Activated CD8-positive, alpha-beta T cell treated with anti-CD3 and anti-CD28 coated beads for 36 hours (primary cell): ENCODE measurements around the gene EIF4E1B. TPM values are rescaled to one million over a fixed set of nuclear protein-coding genes. Genes with fewer than 3 reads are reported as not detected.
A peak's percentile ranks its signal among the peaks of the same experiment; 100 is the strongest.

Source experiments
- ATAC-seq: fragments of 200-7000 bp; cut with Tn5 transposase; one replicate; pipeline ENCODE4 v1.10.0; 2021; ENCODE audit warnings: mild to moderate bottlenecking, moderate library complexity
- CTCF ChIA-PET: fragments of 350-600 bp; sonication (Branson Sonifier 250); formaldehyde crosslinking; loops from one replicate; lab custom pipeline; 2021; ENCODE audit warnings: antibody characterized with exemption; lab: Charles Lee
- POLR2A ChIA-PET: fragments of 350-600 bp; sonication (Branson Sonifier 250); formaldehyde crosslinking; loops from one replicate; lab custom pipeline; 2021; ENCODE audit warnings: antibody characterized with exemption; lab: Charles Lee
- DNase-seq: peaks from one replicate; pipeline ENCODE4 v3.0.0-alpha.2; 2020
- H3K27ac Mint-ChIP-seq: one replicate; pipeline ENCODE4 v1.8.0; 2021; ENCODE audit warnings: mild to moderate bottlenecking, mixed read lengths
- H3K27me3 Mint-ChIP-seq: one replicate; pipeline ENCODE4 v1.8.0; 2021; ENCODE audit warnings: mixed read lengths
- H3K36me3 Mint-ChIP-seq: one replicate; pipeline ENCODE4 v1.8.0; 2021; ENCODE audit warnings: low read depth, mixed read lengths
- H3K4me1 Mint-ChIP-seq: one replicate; pipeline ENCODE4 v1.8.0; 2021; ENCODE audit warnings: low read depth, mixed read lengths
- H3K4me3 Mint-ChIP-seq: one replicate; pipeline ENCODE4 v1.8.0; 2021; ENCODE audit warnings: mild to moderate bottlenecking, moderate library complexity, mixed read lengths
- H3K9me3 Mint-ChIP-seq: one replicate; pipeline ENCODE4 v1.8.0; 2021; ENCODE audit warnings: mixed read lengths
- CTCF ChIP-seq: fragments of 200-600 bp; IDR thresholded peaks from one replicate; pipeline ENCODE4 v1.8.0; 2022; ENCODE audit warnings: antibody characterized with exemption, mild to moderate bottlenecking
- intact Hi-C: fragments of 100-400 bp; cut with micrococcal nuclease; formaldehyde crosslinking; loops from one replicate; pipeline ENCODE4 v1.10.0; 2022
- total RNA-seq, 2 experiments: library from RNA; stranded (reverse); gene quantifications; one replicate each; pipeline ENCODE4 v1.2.3, GENCODE V29; 2021

The EIF4E1B gene
- total RNA-seq, 2 experiments from 2014 or later = not detected

GRCh38 chr5:176619203-176619568 lies 11.3 kb upstream of the EIF4E1B start:
- intact Hi-C loops = no loop called here
- Mint-ChIP-seq H3K27ac (no peak overlapping the region), H3K27me3 (peaks cover 59% of the 10 kb centered on the region), H3K4me1 (peaks cover 19% of the 10 kb centered on the region), H3K36me3 (no peaks in the 10 kb centered on the region), H3K4me3 (no peak overlapping the region), H3K9me3 (no peaks in the 10 kb centered on the region)
- DNase-seq = peak; percentile 95
- CTCF ChIA-PET = interaction anchor here (0.8 to 2.1 kb wide), 3 partner anchors 12 to 46 kb away, joined by 3 to 7 read pairs (median 3); partner anchors contain the start of genes EIF4E1B and SNCB
- POLR2A ChIA-PET = interaction anchor here (0.6 kb wide), 1 partner anchor 19 kb away, joined by 3 read pairs; no protein-coding TSS in a partner anchor
- peak; percentile 73 for TF ChIP-seq CTCF
- ATAC-seq = peak; percentile 100

- intact Hi-C loops = no loop called here
- peaks cover 60% of the 10 kb centered on the region for H3K27me3 Mint-ChIP-seq
- DNase-seq (no peak), ATAC-seq (no peak)
- no peaks in the 10 kb centered on the region for H3K9me3 Mint-ChIP-seq
- H3K4me1 Mint-ChIP-seq = peaks cover 19% of the 10 kb centered on the region
- TF ChIP-seq CTCF = peak; percentile 49
- H3K36me3 Mint-ChIP-seq = no peaks in the 10 kb centered on the region
- ChIA-PET CTCF (no interaction called here), POLR2A (no interaction called here)
- peak overlapping the region; percentile 5 for H3K4me3 Mint-ChIP-seq
- no peak overlapping the region for H3K27ac Mint-ChIP-seq
Observed at GRCh38 chr5:176619569-176620332, 10.7 kb upstream of the EIF4E1B start.

- no peak overlapping the region for H3K27ac Mint-ChIP-seq
- H3K4me1 Mint-ChIP-seq = peaks cover 19% of the 10 kb centered on the region
- ATAC-seq = no peak
- intact Hi-C loops = no loop called here
- POLR2A ChIA-PET = interaction anchor here (1.1 kb wide), 1 partner anchor 25 kb away, joined by 3 read pairs; no protein-coding TSS in a partner anchor
- H3K9me3 Mint-ChIP-seq = no peaks in the 10 kb centered on the region
- H3K4me3 Mint-ChIP-seq = peak overlapping the region; percentile 5
- CTCF ChIA-PET = interaction anchor here (1.0 to 2.2 kb wide), 4 partner anchors 10 to 41 kb away, joined by 3 to 9 read pairs (median 8); partner anchors contain the start of genes EIF4E1B and SNCB
- peak; percentile 31 for DNase-seq
- H3K27me3 Mint-ChIP-seq = peaks cover 58% of the 10 kb centered on the region
- no peak for TF ChIP-seq CTCF
- no peaks in the 10 kb centered on the region for H3K36me3 Mint-ChIP-seq
Observed at GRCh38 chr5:176620333-176620981, 10.0 kb upstream of the EIF4E1B start.

DNA sequence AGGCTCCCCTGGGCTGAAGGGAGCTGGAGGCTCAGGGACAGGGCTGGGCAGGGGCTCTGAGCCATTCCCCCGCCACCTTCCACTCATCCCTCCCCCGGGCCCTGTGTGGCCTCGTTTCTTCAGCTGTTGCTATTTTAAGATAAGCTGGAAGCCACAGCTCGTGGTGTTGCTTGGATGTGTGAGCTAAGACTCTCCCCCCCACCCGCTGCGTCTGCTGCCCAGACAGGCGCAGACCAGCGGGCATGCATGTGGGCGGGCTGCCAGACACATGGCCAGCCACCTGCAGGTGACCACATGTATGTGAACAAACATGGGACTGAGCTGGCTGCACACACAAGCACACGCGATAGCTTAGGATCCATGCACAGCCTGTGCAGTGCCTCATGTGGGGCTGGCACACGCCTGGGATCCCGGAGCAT lies 8.8 kb upstream of the EIF4E1B start:
- intact Hi-C loops = no loop called here
- POLR2A ChIA-PET = interaction anchor here (0.8 to 1.3 kb wide), 3 partner anchors 9 to 26 kb away, joined by 3 to 4 read pairs (median 3); partner anchors contain the start of genes EIF4E1B and SNCB
- Mint-ChIP-seq H3K36me3 (no peaks in the 10 kb centered on the region), H3K9me3 (no peaks in the 10 kb centered on the region), H3K27me3 (peaks cover 56% of the 10 kb centered on the region), H3K4me3 (no peak overlapping the region), H3K4me1 (peaks cover 19% of the 10 kb centered on the region), H3K27ac (no peak overlapping the region)
- CTCF ChIA-PET = interaction anchor here (1.3 to 2.2 kb wide), 4 partner anchors 9 to 38 kb away, joined by 4 to 9 read pairs (median 8); partner anchors contain the start of genes EIF4E1B and SNCB
- ATAC-seq (no peak), DNase-seq (no peak)
- TF ChIP-seq CTCF = no peak
